Measurements from ENCODE around the gene PTMA.
A peak's percentile ranks its signal among the peaks of the same experiment; 100 is the strongest.

PTMA gene

GRCh38 chr2:231689124-231689893 is 19.0 kb upstream of the PTMA start:
- Histone ChIP-seq H3K27me3 (ENCODE audit: insufficient read depth, low read length) (peaks cover 4% of the 10 kb centered on the region; the same call in 1 of the 2 replicates), H3K4me1 (ENCODE audit: insufficient read depth, low read length, severe bottlenecking) (peaks cover 35% of the 10 kb centered on the region), H3K4me2 (ENCODE audit: low read length) (no peak overlapping the region), H3F3A (ENCODE audit: insufficient read depth, low read length) (no peaks in the 10 kb centered on the region), H3K27ac (ENCODE audit: low read depth, low read length, poor library complexity, severe bottlenecking) (no peak overlapping the region), H3K9me2 (ENCODE audit: low read depth, low read length) (no peaks in the 10 kb centered on the region), H3K79me2 (ENCODE audit: insufficient read depth, low read length) (no peaks in the 10 kb centered on the region), H3K9ac (ENCODE audit: low read length) (no peak overlapping the region), H3K36me3 (ENCODE audit: insufficient read depth, low read length) (no peaks in the 10 kb centered on the region), H2AFZ (ENCODE audit: low read length) (no peak overlapping the region), H3K9me3 (ENCODE audit: low read length) (no peaks in the 10 kb centered on the region), H3K4me3 (ENCODE audit: low read depth, low read length, poor library complexity, severe bottlenecking) (no peak overlapping the region), H4K20me1 (ENCODE audit: insufficient read depth, low read length) (no peaks in the 10 kb centered on the region)
- TF ChIP-seq CTCF (IDR thresholded peaks at IDR 0.05; ENCODE audit: low read length) (no peak), EZH2 (IDR thresholded peaks at IDR 0.05; ENCODE audit: borderline replicate concordance, low read length) (no peak)

- TF ChIP-seq EZH2 (IDR thresholded peaks at IDR 0.05; ENCODE audit: borderline replicate concordance, low read length) (no peak), CTCF (IDR thresholded peaks at IDR 0.05; ENCODE audit: low read length) (no peak)
- H4K20me1 ChIP-seq (ENCODE audit: insufficient read depth, low read length) = no peaks in the 10 kb centered on the region
- no peaks in the 10 kb centered on the region for H3F3A ChIP-seq (ENCODE audit: insufficient read depth, low read length)
- H3K27me3 ChIP-seq (ENCODE audit: insufficient read depth, low read length) = peaks cover 4% of the 10 kb centered on the region; the same call in 1 of the 2 replicates
- no peaks in the 10 kb centered on the region for H3K79me2 ChIP-seq (ENCODE audit: insufficient read depth, low read length)
- H3K4me3 ChIP-seq (ENCODE audit: low read depth, low read length, poor library complexity, severe bottlenecking) = no peak overlapping the region
- no peak overlapping the region for H3K4me2 ChIP-seq (ENCODE audit: low read length)
- no peak overlapping the region for H3K9ac ChIP-seq (ENCODE audit: low read length)
- no peaks in the 10 kb centered on the region for H3K36me3 ChIP-seq (ENCODE audit: insufficient read depth, low read length)
- peaks cover 14% of the 10 kb centered on the region for H3K4me1 ChIP-seq (ENCODE audit: insufficient read depth, low read length, severe bottlenecking)
- H3K9me2 ChIP-seq (ENCODE audit: low read depth, low read length) = no peaks in the 10 kb centered on the region
- no peak overlapping the region for H3K27ac ChIP-seq (ENCODE audit: low read depth, low read length, poor library complexity, severe bottlenecking)
- H3K9me3 ChIP-seq (ENCODE audit: low read length) = no peaks in the 10 kb centered on the region
- no peak overlapping the region for H2AFZ ChIP-seq (ENCODE audit: low read length)
Measured at GRCh38 chr2:231691251-231691772, 17.0 kb upstream of the PTMA start.

GRCh38 chr2:231692847-231693246 is 15.5 kb upstream of the PTMA start:
- H3K4me1 ChIP-seq (ENCODE audit: insufficient read depth, low read length, severe bottlenecking) = no peaks in the 10 kb centered on the region
- TF ChIP-seq EZH2 (IDR thresholded peaks at IDR 0.05; ENCODE audit: borderline replicate concordance, low read length) (no peak), CTCF (IDR thresholded peaks at IDR 0.05; ENCODE audit: low read length) (peak; percentile 38; the same call in 1 of the 2 replicates)
- no peaks in the 10 kb centered on the region for H3K36me3 ChIP-seq (ENCODE audit: insufficient read depth, low read length)
- no peaks in the 10 kb centered on the region for H3K79me2 ChIP-seq (ENCODE audit: insufficient read depth, low read length)
- H4K20me1 ChIP-seq (ENCODE audit: insufficient read depth, low read length) = no peaks in the 10 kb centered on the region
- H3K9me3 ChIP-seq (ENCODE audit: low read length) = no peaks in the 10 kb centered on the region
- no peaks in the 10 kb centered on the region for H3F3A ChIP-seq (ENCODE audit: insufficient read depth, low read length)
- H3K4me3 ChIP-seq (ENCODE audit: low read depth, low read length, poor library complexity, severe bottlenecking) = no peak overlapping the region
- H2AFZ ChIP-seq (ENCODE audit: low read length) = no peak overlapping the region
- no peak overlapping the region for H3K4me2 ChIP-seq (ENCODE audit: low read length)
- no peak overlapping the region for H3K27ac ChIP-seq (ENCODE audit: low read depth, low read length, poor library complexity, severe bottlenecking)
- H3K27me3 ChIP-seq (ENCODE audit: insufficient read depth, low read length) = peaks cover 4% of the 10 kb centered on the region; the same call in 1 of the 2 replicates
- H3K9me2 ChIP-seq (ENCODE audit: low read depth, low read length) = no peaks in the 10 kb centered on the region
- no peak overlapping the region for H3K9ac ChIP-seq (ENCODE audit: low read length)
